ENCODE data around the gene CDK6.

DNA sequence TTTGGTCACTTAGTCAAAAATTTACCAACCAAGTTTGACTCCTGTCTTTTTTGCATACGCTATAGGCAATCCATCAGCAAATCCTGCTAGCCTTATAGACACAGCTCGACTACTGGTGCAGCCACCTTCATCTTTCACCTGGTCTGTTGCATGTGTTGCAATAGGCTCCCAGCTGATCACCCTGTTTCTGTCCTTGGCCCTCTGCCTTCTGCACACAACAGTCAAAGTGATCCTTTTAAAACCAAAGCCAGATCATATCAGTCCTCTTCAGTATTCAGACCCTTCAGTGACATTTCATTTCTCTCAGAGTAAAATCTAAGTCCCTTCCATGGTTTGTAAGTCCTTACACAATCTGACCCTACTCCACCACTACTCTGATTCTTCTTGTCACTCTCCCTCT, 10.9 kb upstream of the CDK6 start:
- TF ChIP-seq, protein P1, sequence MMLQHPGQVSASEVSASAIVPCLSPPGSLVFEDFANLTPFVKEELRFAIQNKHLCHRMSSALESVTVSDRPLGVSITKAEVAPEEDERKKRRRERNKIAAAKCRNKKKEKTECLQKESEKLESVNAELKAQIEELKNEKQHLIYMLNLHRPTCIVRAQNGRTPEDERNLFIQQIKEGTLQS (IDR thresholded peaks at IDR 0.05; ENCODE audit: insufficient read depth, low read depth, low read length): no peak
- TF ChIP-seq CHD1 (IDR thresholded peaks at IDR 0.05; ENCODE audit: low read depth, low read length) (no peak), SRF (IDR thresholded peaks at IDR 0.05; ENCODE audit: low read depth, low read length) (no peak), JUN (IDR thresholded peaks at IDR 0.05; ENCODE audit: low read depth, low read length) (no peak), SIN3A (conservative IDR thresholded peaks at IDR 0.05 in 1 of 2, IDR thresholded peaks at IDR 0.05 in 1 of 2; ENCODE audit: low read depth in 1 of 2, low read length in 2 of 2) (no peak), POLR2A (IDR thresholded peaks at IDR 0.05; ENCODE audit: control extremely low read depth in 1 of 2, low read depth in 2 of 2, low read length in 2 of 2) (no peak), NANOG (IDR thresholded peaks at IDR 0.05; ENCODE audit: insufficient read depth, low read depth, low read length, poor library complexity, severe bottlenecking) (no peak), FOSL1 (IDR thresholded peaks at IDR 0.05; ENCODE audit: insufficient read depth, low read depth, low read length) (no peak)
- TF ChIP-seq, protein P2, sequence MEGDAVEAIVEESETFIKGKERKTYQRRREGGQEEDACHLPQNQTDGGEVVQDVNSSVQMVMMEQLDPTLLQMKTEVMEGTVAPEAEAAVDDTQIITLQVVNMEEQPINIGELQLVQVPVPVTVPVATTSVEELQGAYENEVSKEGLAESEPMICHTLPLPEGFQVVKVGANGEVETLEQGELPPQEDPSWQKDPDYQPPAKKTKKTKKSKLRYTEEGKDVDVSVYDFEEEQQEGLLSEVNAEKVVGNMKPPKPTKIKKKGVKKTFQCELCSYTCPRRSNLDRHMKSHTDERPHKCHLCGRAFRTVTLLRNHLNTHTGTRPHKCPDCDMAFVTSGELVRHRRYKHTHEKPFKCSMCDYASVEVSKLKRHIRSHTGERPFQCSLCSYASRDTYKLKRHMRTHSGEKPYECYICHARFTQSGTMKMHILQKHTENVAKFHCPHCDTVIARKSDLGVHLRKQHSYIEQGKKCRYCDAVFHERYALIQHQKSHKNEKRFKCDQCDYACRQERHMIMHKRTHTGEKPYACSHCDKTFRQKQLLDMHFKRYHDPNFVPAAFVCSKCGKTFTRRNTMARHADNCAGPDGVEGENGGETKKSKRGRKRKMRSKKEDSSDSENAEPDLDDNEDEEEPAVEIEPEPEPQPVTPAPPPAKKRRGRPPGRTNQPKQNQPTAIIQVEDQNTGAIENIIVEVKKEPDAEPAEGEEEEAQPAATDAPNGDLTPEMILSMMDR (IDR thresholded peaks at IDR 0.05; ENCODE audit: control extremely low read depth in 1 of 3, insufficient read depth in 1 of 3, low read depth in 1 of 3, low read length in 3 of 3): no peak

All from H1 (cell line).